Measurements from ENCODE around the gene MAGOHB. TPM values are rescaled to one million over a fixed set of nuclear protein-coding genes. Genes with fewer than 3 reads are reported as not detected.

The MAGOHB gene
- total RNA-seq, 1 experiment from 2014 or later, result 64.5 TPM

DNA sequence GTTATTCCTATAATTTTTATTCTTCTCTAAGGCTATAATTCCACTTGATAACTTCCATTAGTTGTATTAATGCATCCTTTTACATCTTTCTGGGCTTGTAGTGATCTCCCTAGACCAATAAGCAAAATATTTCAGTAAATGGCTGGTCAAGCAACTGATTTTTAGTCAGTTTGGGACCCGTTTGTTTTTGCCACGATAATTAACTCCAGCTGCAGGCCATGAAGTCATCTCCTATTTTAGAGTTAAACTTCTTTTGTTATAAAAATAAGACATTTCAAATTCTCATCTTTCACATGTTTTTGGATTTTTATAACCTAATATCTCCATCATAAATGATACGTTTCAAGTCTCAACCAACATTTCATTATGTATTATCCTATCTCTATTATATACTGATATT, 49.4 kb downstream of the MAGOHB start:
- Histone ChIP-seq H3K23ac (ENCODE audit: insufficient read length, low read depth, low read length) (no peak overlapping the region), H3K14ac (ENCODE audit: insufficient read depth, low read length) (no peak overlapping the region), H4K91ac (ENCODE audit: insufficient read length, low read depth, low read length) (no peak overlapping the region), H3K4ac (ENCODE audit: low read depth, low read length) (no peak overlapping the region), H3K56ac (ENCODE audit: insufficient read length, low read depth, low read length) (no peak overlapping the region), H2BK120ac (ENCODE audit: low read depth, low read length, poor library complexity, severe bottlenecking) (no peak overlapping the region), H3T11ph (ENCODE audit: low read length) (no peak overlapping the region), H4K8ac (replicated peaks; ENCODE audit: insufficient read length, low read depth, low read length) (no peak overlapping the region), H3K9ac (ENCODE audit: extremely low read depth, insufficient read length, low read length) (no peak overlapping the region), H2AK5ac (ENCODE audit: insufficient read length, low read length) (no peak overlapping the region), H2BK5ac (ENCODE audit: insufficient read length, low read length) (no peak overlapping the region), H2BK20ac (ENCODE audit: low read depth, low read length, poor library complexity, severe bottlenecking) (no peak overlapping the region), H3K23me2 (ENCODE audit: insufficient read length, low read depth, low read length, poor library complexity, severe bottlenecking) (no peaks in the 10 kb centered on the region), H3K9me3 (ENCODE audit: control insufficient read depth, low read depth, low read length) (no peaks in the 10 kb centered on the region), H3K79me2 (ENCODE audit: insufficient read depth, low read length) (no peaks in the 10 kb centered on the region), H2BK15ac (ENCODE audit: low read depth, low read length) (no peak overlapping the region), H2AFZ (ENCODE audit: low read length) (no peak overlapping the region), H3K4me1 (ENCODE audit: insufficient read depth, low read length) (no peaks in the 10 kb centered on the region), H2BK12ac (ENCODE audit: insufficient read length, low read depth, low read length) (no peak overlapping the region), H3K27me3 (ENCODE audit: insufficient read depth, low read length) (no peaks in the 10 kb centered on the region), H3K18ac (ENCODE audit: insufficient read length, low read depth, low read length) (no peak overlapping the region), H4K20me1 (ENCODE audit: control insufficient read depth, insufficient read depth, insufficient read length) (no peaks in the 10 kb centered on the region), H4K5ac (ENCODE audit: insufficient read length, low read depth, low read length) (no peak overlapping the region), H3K27ac (ENCODE audit: insufficient read length, low read depth, low read length) (no peak overlapping the region), H3K79me1 (ENCODE audit: insufficient read depth, low read depth, low read length, poor library complexity, severe bottlenecking) (no peaks in the 10 kb centered on the region), H3K4me2 (ENCODE audit: insufficient read depth, insufficient read length, low read length) (no peak overlapping the region)
- WGBS (ENCODE audit: extremely low coverage, insufficient read length, low lambda C conversion rate), result no CpG with 5 or more reads among the region's 3 CpGs
- TF ChIP-seq, protein P1, sequence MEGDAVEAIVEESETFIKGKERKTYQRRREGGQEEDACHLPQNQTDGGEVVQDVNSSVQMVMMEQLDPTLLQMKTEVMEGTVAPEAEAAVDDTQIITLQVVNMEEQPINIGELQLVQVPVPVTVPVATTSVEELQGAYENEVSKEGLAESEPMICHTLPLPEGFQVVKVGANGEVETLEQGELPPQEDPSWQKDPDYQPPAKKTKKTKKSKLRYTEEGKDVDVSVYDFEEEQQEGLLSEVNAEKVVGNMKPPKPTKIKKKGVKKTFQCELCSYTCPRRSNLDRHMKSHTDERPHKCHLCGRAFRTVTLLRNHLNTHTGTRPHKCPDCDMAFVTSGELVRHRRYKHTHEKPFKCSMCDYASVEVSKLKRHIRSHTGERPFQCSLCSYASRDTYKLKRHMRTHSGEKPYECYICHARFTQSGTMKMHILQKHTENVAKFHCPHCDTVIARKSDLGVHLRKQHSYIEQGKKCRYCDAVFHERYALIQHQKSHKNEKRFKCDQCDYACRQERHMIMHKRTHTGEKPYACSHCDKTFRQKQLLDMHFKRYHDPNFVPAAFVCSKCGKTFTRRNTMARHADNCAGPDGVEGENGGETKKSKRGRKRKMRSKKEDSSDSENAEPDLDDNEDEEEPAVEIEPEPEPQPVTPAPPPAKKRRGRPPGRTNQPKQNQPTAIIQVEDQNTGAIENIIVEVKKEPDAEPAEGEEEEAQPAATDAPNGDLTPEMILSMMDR (conservative IDR thresholded peaks at IDR 0.05), result no peak
- Mint-ChIP-seq H3K4me1 (no peaks in the 10 kb centered on the region), H3K4me3 (no peak overlapping the region), H3K27ac (no peak overlapping the region), H3K36me3 (ENCODE audit: insufficient read depth in 1 of 3, low read depth in 3 of 3) (no peaks in the 10 kb centered on the region), H3K27me3 (ENCODE audit: low read depth) (0 out of 2 replicates have a peak, but pooled peaks cover 1% of the 10 kb centered on the region), H3K9me3 (no peaks in the 10 kb centered on the region)
- no peak for DNase-seq
